ENCODE data around the gene CCNJ.
A peak's percentile ranks its signal among the peaks of the same experiment; 100 is the strongest.

CCNJ gene

GRCh38 chr10:96061232-96061631, 17.8 kb downstream of the CCNJ start:
- no peak for DNase-seq (ENCODE audit: low spot score)

- DNase-seq (ENCODE audit: low spot score): no peak
Observed at GRCh38 chr10:96072674-96073073, 29.3 kb downstream of the CCNJ start.

GRCh38 chr10:96073722-96074121, 30.3 kb downstream of the CCNJ start:
- peak; percentile 5 for DNase-seq (ENCODE audit: low spot score)

GRCh38 chr10:96074776-96075175, 31.4 kb downstream of the CCNJ start:
- DNase-seq (ENCODE audit: low spot score): no peak

GRCh38 chr10:96075977-96076376, 32.6 kb downstream of the CCNJ start:
- no peak for DNase-seq (ENCODE audit: low spot score)

- DNase-seq (ENCODE audit: low spot score): no peak
Observed at GRCh38 chr10:96077156-96077555, 33.8 kb downstream of the CCNJ start.

GRCh38 chr10:96082153-96082552, 38.8 kb downstream of the CCNJ start:
- no peak for DNase-seq (ENCODE audit: low spot score)

GRCh38 chr10:96082748-96083147, 39.4 kb downstream of the CCNJ start:
- no peak for DNase-seq (ENCODE audit: low spot score)

- peak; percentile 27 for DNase-seq (ENCODE audit: low spot score)
Observed at GRCh38 chr10:96089116-96089515, 45.7 kb downstream of the CCNJ start.

- peak; percentile 95 for DNase-seq (ENCODE audit: low spot score)
Observed at GRCh38 chr10:96089670-96090462, 46.5 kb downstream of the CCNJ start.

- DNase-seq (ENCODE audit: low spot score): no peak
Observed at GRCh38 chr10:96090463-96090800, 47.0 kb downstream of the CCNJ start.

GRCh38 chr10:96092999-96093767, 49.8 kb downstream of the CCNJ start:
- DNase-seq (ENCODE audit: low spot score): no peak

- DNase-seq (ENCODE audit: low spot score): no peak
Observed at GRCh38 chr10:96093948-96094347, 50.6 kb downstream of the CCNJ start.

GRCh38 chr10:96096958-96097357, 53.6 kb downstream of the CCNJ start:
- DNase-seq (ENCODE audit: low spot score): no peak

GRCh38 chr10:96097865-96098264, 54.5 kb downstream of the CCNJ start:
- DNase-seq (ENCODE audit: low spot score): no peak

GRCh38 chr10:96107623-96108038, 64.2 kb downstream of the CCNJ start:
- no peak for DNase-seq (ENCODE audit: low spot score)

Measured in SW480 (cell line).